Activated CD4-positive, alpha-beta memory T cell treated with anti-CD3 and anti-CD28 coated beads, Interleukin-2, amount 10 ng/mL, durations not matched to agents 7 days and 5 days (primary cell): ENCODE results near the gene RALGAPA1. TPM values are rescaled to one million over a fixed set of nuclear protein-coding genes. Genes with fewer than 3 reads are reported as not detected.
"Not testable (repeated sequence)": the region's sequence is repeated elsewhere in the genome, so short reads cannot be mapped to it uniquely, and the experiment has no call there.

ENCODE experiments used
- CTCF ChIA-PET: fragments of 350-600 bp; sonication (Branson Sonifier 250); formaldehyde crosslinking; loops from one replicate; lab custom pipeline; 2021; ENCODE audit warnings: antibody characterized with exemption, inconsistent platforms; lab: Charles Lee
- POLR2A ChIA-PET: fragments of 350-600 bp; sonication (Branson Sonifier 250); formaldehyde crosslinking; loops from one replicate; lab custom pipeline; 2021; ENCODE audit warnings: antibody characterized with exemption; lab: Charles Lee
- DNase-seq: peaks from one replicate; pipeline ENCODE4 v3.0.0-alpha.2; 2020
- H3K27ac Mint-ChIP-seq: one replicate; pipeline ENCODE4 v1.8.0; 2021; ENCODE audit warnings: mild to moderate bottlenecking, mixed read lengths
- H3K27me3 Mint-ChIP-seq: one replicate; pipeline ENCODE4 v1.8.0; 2021; ENCODE audit warnings: mixed read lengths
- H3K36me3 Mint-ChIP-seq: one replicate; pipeline ENCODE4 v1.8.0; 2021; ENCODE audit warnings: low read depth, mixed read lengths
- H3K4me1 Mint-ChIP-seq: one replicate; pipeline ENCODE4 v1.8.0; 2021; ENCODE audit warnings: mixed read lengths
- H3K4me3 Mint-ChIP-seq: one replicate; pipeline ENCODE4 v1.8.0; 2021; ENCODE audit warnings: mild to moderate bottlenecking, mixed read lengths
- H3K9me3 Mint-ChIP-seq: one replicate; pipeline ENCODE4 v1.8.0; 2021; ENCODE audit warnings: mixed read lengths
- total RNA-seq, 2 experiments: library from RNA; stranded (reverse); gene quantifications; one replicate each; pipeline ENCODE4 v1.2.3, GENCODE V29; 2021

RALGAPA1 gene
- total RNA-seq, 2 experiments from 2014 or later, result 29.0 to 32.8 TPM

DNA sequence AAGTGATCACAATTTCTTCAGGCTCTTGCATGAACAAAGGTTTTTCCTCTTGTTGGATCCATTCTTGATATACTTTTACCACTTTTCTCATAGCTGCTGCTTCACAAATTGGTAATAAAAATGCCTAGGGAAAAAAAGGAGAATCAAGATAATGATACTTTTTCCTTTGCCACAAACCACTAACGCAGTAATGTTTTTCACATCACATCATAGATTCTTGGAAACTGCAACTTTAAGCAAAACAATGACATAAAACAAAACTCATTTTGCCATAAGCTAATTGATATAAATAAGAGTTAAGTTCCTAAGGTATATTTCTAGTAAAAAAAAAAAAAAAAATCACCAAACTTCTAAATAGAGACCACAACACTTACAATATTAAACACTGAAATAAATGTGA lies 66.7 kb downstream of the RALGAPA1 start:
- ChIA-PET CTCF (interaction anchor here (1.2 kb wide), 1 partner anchor 16 kb away, joined by 3 read pairs; no protein-coding TSS in a partner anchor), POLR2A (no interaction called here)
- peaks cover 23% of the 10 kb centered on the region for H3K4me1 Mint-ChIP-seq
- no peak overlapping the region for H3K4me3 Mint-ChIP-seq
- H3K9me3 Mint-ChIP-seq, result no peaks in the 10 kb centered on the region
- H3K36me3 Mint-ChIP-seq, result peaks cover 27% of the 10 kb centered on the region
- peaks cover 2% of the 10 kb centered on the region for H3K27me3 Mint-ChIP-seq
- H3K27ac Mint-ChIP-seq, result peak overlapping the region; percentile 51
- no peak for DNase-seq

DNA sequence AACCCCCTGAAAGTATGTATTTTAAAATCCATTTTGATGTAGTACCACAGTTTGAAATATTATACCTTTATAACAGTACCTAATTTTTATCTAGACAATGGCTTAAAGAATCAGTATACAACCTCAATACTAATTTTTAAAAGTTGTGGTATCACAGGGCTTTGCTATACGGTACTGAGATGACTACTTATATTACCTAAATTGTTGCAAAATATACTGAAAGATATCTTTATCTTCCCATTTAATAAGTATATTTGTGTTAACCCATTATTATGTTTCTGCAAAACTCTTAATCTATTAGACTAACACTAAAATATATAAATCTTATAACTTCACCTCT lies 67.1 kb downstream of the RALGAPA1 start:
- CTCF ChIA-PET, result no interaction called here
- no peak overlapping the region for H3K4me3 Mint-ChIP-seq
- POLR2A ChIA-PET, result no interaction called here
- H3K4me1 Mint-ChIP-seq, result peaks cover 23% of the 10 kb centered on the region
- H3K27me3 Mint-ChIP-seq, result peaks cover 2% of the 10 kb centered on the region
- no peak for DNase-seq
- no peak overlapping the region for H3K27ac Mint-ChIP-seq
- H3K36me3 Mint-ChIP-seq, result peaks cover 26% of the 10 kb centered on the region
- H3K9me3 Mint-ChIP-seq, result no peaks in the 10 kb centered on the region

DNA sequence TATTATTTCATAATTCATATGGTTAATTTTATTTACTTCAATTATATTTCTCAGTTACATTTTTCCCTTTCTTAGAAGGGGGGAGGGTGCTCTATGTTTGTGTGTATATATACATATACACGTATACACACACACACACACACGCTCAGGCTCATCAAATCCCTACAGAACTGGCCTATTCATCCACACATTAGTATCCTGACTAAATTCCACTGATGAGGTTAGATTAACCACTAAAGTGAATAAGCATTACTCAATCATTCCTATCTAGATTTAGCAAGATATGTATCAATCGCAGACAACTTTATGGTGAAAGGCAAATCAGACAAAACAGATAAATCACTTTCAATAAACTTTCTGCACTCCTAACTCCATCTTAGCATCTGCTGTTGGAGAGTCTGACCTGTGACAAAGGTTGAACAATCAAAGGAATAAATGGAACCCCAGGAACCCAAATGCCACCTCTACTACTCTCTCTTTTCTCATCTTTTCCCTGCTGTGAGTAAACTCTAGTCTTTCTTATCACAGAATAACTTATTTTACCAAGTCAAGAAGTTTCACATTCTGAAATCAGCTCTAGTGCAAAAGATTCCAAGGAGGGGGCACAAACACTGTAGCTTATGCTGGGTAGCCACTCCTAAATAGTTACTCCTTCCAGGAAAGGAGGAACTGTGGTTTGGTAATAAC lies 67.6 kb downstream of the RALGAPA1 start:
- peaks cover 2% of the 10 kb centered on the region for H3K27me3 Mint-ChIP-seq
- no peak for DNase-seq
- H3K4me1 Mint-ChIP-seq, result peaks cover 23% of the 10 kb centered on the region
- ChIA-PET POLR2A (no interaction called here), CTCF (no interaction called here)
- no peaks in the 10 kb centered on the region for H3K9me3 Mint-ChIP-seq
- H3K36me3 Mint-ChIP-seq, result peaks cover 27% of the 10 kb centered on the region
- H3K27ac Mint-ChIP-seq, result no peak overlapping the region
- H3K4me3 Mint-ChIP-seq, result no peak overlapping the region

DNA sequence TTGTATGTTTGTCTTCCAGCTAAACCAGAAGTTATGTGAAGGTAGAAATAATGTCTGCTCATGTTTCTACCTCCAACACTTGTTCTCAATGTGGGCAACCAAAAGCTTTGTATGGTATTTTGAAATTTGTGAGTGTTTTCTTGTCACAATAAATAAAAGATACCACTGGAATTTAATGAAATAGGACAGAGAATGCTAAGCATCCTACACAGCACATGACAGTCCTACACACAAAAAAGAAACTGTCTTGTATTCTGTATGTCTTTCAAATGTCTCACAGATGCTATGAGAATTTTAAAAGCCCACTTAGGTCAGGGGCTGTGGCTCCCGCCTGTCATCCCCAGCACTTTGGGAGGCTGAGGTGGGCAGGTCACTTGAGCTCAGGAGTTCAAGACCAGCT lies 68.9 kb downstream of the RALGAPA1 start:
- peaks cover 35% of the 10 kb centered on the region for H3K36me3 Mint-ChIP-seq
- peaks cover 2% of the 10 kb centered on the region for H3K27me3 Mint-ChIP-seq
- no peak for DNase-seq
- ChIA-PET POLR2A (no interaction called here), CTCF (no interaction called here)
- H3K9me3 Mint-ChIP-seq, result no peaks in the 10 kb centered on the region
- peaks cover 23% of the 10 kb centered on the region for H3K4me1 Mint-ChIP-seq
- H3K27ac Mint-ChIP-seq, result no peak overlapping the region
- H3K4me3 Mint-ChIP-seq, result no peak overlapping the region

DNA sequence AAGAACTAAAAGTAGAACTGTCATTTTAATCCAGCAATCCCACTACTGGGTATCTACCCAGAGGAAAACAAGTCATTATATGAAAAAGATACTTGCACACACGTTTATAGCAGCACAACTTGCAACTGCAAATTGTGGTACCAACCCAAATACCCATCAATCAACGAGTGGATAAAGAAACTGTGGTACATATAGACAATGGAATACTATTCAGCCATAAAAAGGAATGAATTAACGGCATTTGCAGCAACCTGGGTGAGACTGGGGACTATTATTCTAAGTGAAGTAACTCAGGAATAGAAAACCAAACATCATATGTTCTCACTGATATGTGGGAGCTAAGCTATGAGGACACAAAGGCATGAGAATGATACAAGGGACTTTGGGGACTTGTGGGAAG lies 73.9 kb downstream of the RALGAPA1 start:
- H3K27me3 Mint-ChIP-seq, H3K27ac Mint-ChIP-seq, POLR2A ChIA-PET, CTCF ChIA-PET, H3K4me1 Mint-ChIP-seq, H3K4me3 Mint-ChIP-seq, H3K9me3 Mint-ChIP-seq, DNase-seq: not testable (repeated sequence)
- peaks cover 45% of the 10 kb centered on the region for H3K36me3 Mint-ChIP-seq

DNA sequence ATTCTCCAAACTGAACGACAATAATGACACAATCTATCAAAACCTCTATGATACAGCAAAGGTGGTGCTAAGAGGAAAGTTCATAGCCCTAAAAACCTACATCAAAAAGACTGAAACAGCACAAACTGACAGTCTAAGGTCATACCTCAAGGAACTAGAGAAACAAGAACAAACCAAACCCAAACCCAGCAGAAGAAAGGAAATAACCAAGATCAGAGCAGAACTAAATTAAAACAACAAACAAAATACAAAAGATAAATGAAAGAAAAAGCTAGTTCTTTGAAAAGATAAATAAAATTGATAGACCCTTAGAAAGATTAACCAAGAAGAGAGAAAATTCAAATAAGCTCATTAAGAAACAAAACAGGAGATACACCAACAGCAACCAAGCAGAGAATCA lies 75.6 kb downstream of the RALGAPA1 start:
- H3K27me3 Mint-ChIP-seq, POLR2A ChIA-PET, H3K4me3 Mint-ChIP-seq, H3K4me1 Mint-ChIP-seq, DNase-seq, H3K27ac Mint-ChIP-seq, CTCF ChIA-PET, H3K9me3 Mint-ChIP-seq: not testable (repeated sequence)
- H3K36me3 Mint-ChIP-seq, result peaks cover 47% of the 10 kb centered on the region

DNA sequence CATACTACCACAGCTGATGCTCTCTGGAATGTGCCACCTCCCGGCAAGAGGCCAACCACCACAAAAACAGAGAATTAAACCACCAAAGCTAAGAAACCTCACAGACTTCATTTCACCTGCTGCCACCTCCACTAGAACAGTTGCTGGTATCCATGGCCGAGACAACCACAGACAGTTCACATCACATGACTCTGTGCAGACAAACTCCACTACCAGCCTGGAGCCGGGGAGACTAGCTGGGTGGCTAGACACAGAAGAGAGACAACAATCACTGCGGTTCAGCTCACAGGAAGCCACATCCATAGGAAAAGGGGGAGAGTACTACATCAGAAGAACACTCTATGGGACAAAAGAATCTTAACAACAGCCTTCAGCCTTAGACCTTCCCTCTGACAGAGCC lies 78.2 kb downstream of the RALGAPA1 start:
- POLR2A ChIA-PET, result no interaction called here
- Mint-ChIP-seq H3K4me1 (no peaks in the 10 kb centered on the region), H3K9me3 (no peaks in the 10 kb centered on the region), H3K4me3 (no peak overlapping the region), H3K36me3 (peaks cover 42% of the 10 kb centered on the region), H3K27me3 (no peaks in the 10 kb centered on the region), H3K27ac (no peak overlapping the region)
- no peak for DNase-seq
- CTCF ChIA-PET, result no interaction called here

DNA sequence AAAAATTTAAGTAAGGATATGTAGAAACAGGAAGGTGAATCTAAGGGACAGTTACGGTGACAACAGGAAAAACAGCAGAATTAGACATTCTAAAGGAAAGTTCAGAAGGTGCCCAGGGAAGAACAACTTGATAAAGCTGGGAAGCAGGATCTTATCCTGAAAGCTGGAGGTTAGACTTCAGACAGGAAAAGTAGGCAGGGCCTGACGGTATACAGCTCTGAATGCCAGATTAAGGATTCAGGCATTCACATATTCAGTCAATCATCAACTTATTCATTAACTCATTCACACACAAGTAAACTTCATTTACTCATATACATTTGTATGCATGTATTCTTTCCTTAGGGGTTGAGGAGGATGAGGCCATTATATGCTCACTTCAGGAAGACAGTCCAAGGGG lies 81.3 kb downstream of the RALGAPA1 start:
- DNase-seq, result no peak
- CTCF ChIA-PET, result interaction anchor here (0.6 kb wide), 1 partner anchor 826 kb away, joined by 3 read pairs; no protein-coding TSS in a partner anchor
- H3K36me3 Mint-ChIP-seq, result peaks cover 20% of the 10 kb centered on the region
- POLR2A ChIA-PET, result no interaction called here
- no peaks in the 10 kb centered on the region for H3K4me1 Mint-ChIP-seq
- H3K27me3 Mint-ChIP-seq, result no peaks in the 10 kb centered on the region
- no peaks in the 10 kb centered on the region for H3K9me3 Mint-ChIP-seq
- H3K27ac Mint-ChIP-seq, result no peak overlapping the region
- no peak overlapping the region for H3K4me3 Mint-ChIP-seq

DNA sequence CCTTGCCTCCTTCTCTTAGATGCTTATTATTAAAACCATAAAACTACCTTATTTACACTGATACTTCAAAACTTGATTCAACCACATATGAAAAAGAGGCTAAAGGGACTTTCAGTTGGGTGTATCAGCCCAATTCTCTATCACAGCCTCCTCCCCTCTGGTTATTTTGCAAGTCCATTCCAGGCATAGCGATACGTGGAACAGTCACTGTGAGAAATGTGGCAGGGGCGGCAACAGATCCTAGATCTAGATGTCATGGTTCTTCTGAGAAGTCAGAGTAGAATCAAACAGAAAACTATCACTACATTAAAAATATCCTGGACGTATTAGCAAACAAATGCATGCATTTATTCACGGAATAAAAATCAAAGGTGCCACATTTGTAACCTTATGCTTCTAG lies 83.2 kb downstream of the RALGAPA1 start:
- no peak overlapping the region for H3K27ac Mint-ChIP-seq
- POLR2A ChIA-PET, result no interaction called here

DNA sequence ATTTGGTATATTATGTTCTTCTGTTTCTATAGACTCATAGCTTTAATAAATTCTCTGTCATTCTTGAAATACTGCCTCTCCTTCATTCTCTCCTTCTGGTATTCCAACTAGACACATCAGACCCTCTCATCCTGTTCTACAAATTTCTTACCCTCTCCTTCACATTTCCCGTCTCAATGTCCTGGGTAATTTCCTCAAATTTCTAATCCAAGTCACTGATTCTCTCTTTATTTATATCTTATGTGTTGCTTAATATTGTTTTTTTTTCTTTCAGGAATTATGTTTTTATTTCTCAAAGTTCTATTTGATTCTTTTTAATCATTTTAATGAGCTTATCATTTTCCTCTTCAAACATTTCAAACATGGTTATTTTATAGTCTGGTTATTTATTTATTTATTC lies 94.0 kb downstream of the RALGAPA1 start:
- Mint-ChIP-seq H3K9me3 (no peaks in the 10 kb centered on the region), H3K36me3 (peaks cover 14% of the 10 kb centered on the region), H3K4me3 (no peak overlapping the region), H3K27ac (no peak overlapping the region), H3K27me3 (no peaks in the 10 kb centered on the region), H3K4me1 (no peaks in the 10 kb centered on the region)
- POLR2A ChIA-PET, result no interaction called here
- DNase-seq, result no peak
- CTCF ChIA-PET, result no interaction called here

More for the DNA sequence above, 83.2 kb downstream of the RALGAPA1 start:
- CTCF ChIA-PET, result no interaction called here
- no peak for DNase-seq
- peaks cover 22% of the 10 kb centered on the region for H3K36me3 Mint-ChIP-seq
- H3K4me1 Mint-ChIP-seq, result no peaks in the 10 kb centered on the region
- H3K27me3 Mint-ChIP-seq, result no peaks in the 10 kb centered on the region
- no peak overlapping the region for H3K4me3 Mint-ChIP-seq
- H3K9me3 Mint-ChIP-seq, result no peaks in the 10 kb centered on the region

DNA sequence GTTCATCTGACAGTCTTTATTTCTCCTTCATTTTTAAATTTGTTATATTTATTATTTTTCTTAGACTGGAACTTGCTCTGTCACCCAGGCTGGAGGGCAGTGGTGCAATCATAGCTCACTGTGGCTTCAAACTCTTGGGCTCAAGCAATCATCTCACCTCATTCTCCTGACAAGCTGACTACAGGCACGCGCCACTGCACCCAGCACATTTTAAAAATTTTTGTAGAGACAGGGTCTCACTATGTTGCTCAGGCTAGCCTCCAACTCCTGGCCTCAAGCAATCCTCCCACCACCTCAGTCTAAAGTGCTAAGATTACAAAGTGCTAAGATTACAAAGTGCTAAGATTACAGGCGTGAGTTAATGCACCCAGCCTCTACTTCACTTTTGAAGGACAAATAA lies 96.6 kb downstream of the RALGAPA1 start:
- Mint-ChIP-seq H3K9me3 (no peaks in the 10 kb centered on the region), H3K4me1 (no peaks in the 10 kb centered on the region), H3K4me3 (no peak overlapping the region), H3K27ac (no peak overlapping the region), H3K36me3 (peaks cover 19% of the 10 kb centered on the region), H3K27me3 (no peaks in the 10 kb centered on the region)
- CTCF ChIA-PET, result no interaction called here
- DNase-seq, result no peak
- POLR2A ChIA-PET, result no interaction called here

DNA sequence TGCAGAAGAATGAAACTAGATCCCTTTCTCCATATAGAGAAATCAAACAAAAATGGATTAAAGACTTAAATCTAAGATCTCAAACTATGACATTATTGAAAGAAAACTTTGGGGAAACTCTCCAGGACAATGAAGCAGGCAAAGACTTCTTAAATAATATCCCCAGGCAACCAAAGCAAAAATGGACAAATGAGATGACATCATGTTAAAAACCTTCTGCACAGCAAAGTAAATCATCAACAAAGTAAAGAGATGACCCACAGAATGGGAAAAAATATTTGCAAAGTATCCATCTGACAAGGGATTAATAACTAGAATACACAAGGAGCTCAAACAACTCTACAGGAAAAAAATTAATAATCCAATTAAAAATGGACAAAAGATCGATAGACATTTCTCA lies 101.0 kb downstream of the RALGAPA1 start:
- no peak overlapping the region for H3K27ac Mint-ChIP-seq
- no peak overlapping the region for H3K4me3 Mint-ChIP-seq
- H3K27me3 Mint-ChIP-seq, result no peaks in the 10 kb centered on the region
- CTCF ChIA-PET, result no interaction called here
- DNase-seq, result no peak
- no peaks in the 10 kb centered on the region for H3K4me1 Mint-ChIP-seq
- POLR2A ChIA-PET, result no interaction called here
- peaks cover 29% of the 10 kb centered on the region for H3K36me3 Mint-ChIP-seq
- H3K9me3 Mint-ChIP-seq, result no peaks in the 10 kb centered on the region

DNA sequence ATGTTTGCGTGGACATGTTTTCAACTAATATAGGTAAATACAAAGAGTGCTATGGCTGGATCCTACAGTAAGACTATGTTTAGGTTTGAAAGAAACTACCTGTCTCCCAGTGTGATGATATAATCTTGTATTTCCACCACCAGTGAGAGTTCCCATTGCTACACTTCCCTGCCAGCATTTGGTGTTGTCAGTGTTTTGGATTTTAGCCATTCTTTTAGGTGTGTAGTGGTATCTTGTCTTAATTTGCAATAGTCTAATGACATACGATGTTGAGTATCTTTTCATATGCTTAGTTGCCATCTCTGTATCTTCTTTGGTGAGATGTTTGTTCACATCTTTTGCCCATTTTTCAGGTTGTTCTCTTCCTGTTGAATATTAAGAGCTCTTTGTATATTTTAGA lies 103.5 kb downstream of the RALGAPA1 start:
- Mint-ChIP-seq H3K4me1 (no peaks in the 10 kb centered on the region), H3K9me3 (no peaks in the 10 kb centered on the region), H3K27ac (no peak overlapping the region), H3K27me3 (no peaks in the 10 kb centered on the region), H3K36me3 (peaks cover 26% of the 10 kb centered on the region), H3K4me3 (no peak overlapping the region)
- DNase-seq, result no peak
- POLR2A ChIA-PET, result interaction anchor here (1.0 kb wide), 1 partner anchor 11 kb away, joined by 3 read pairs; no protein-coding TSS in a partner anchor
- CTCF ChIA-PET, result interaction anchor here (1.1 kb wide), 1 partner anchor 16 kb away, joined by 3 read pairs; no protein-coding TSS in a partner anchor
